Measurements from ENCODE around the gene FRMD4B. TPM values are rescaled to one million over a fixed set of nuclear protein-coding genes. Genes with fewer than 3 reads are reported as not detected.
A peak's percentile ranks its signal among the peaks of the same experiment; 100 is the strongest.
"Not testable (repeated sequence)": the region's sequence is repeated elsewhere in the genome, so short reads cannot be mapped to it uniquely, and the experiment has no call there.

FRMD4B gene
- total RNA-seq, 2 donors from 2014 or later: 27.6 to 37.4 TPM

DNA sequence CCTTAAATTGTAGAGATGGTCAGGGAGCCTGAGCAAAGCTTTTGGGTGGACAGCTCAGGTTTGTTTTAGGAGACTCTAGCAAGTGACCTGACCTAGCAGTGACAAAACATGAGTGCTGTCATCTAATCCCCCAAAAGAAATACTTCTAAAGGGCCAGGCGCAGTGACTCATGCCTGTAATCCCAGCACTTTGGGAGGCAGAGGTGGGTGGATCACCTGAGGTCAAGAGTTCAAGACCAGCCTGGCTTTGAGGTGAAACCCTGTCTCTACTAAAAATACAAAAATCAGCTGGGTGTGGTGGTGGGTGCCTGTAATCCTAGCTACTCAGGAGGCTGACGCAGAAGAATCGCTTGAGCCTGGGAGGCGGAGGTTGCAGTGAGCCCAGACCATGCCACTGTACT, 150.7 kb downstream of the FRMD4B start:
- ATAC-seq; intact Hi-C loops (cut with DNase I, micrococcal nuclease); DNase-seq: not testable (repeated sequence)

DNA sequence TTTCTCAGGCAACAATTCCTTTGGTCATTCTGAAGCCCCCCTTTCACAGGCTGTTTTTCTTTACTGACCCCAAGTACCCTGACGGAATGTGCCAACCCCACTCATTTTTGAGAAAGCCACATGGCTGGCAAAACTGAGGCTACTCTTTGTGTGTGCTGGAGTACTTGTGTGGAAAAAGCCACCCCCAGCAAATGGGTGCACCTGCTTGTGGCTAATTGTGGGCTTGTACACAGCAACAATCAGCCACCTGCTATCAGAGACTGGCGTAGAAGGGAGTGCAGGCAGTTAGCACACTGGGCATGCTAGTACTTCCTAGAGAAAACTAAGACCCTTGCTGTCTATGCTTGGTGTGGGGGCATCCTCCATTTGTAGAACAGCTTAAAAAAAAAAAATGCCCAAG, 153.4 kb downstream of the FRMD4B start:
- ATAC-seq (no peak), DNase-seq (no peak)
- intact Hi-C loops (cut with DNase I, micrococcal nuclease): no loop called here

DNA sequence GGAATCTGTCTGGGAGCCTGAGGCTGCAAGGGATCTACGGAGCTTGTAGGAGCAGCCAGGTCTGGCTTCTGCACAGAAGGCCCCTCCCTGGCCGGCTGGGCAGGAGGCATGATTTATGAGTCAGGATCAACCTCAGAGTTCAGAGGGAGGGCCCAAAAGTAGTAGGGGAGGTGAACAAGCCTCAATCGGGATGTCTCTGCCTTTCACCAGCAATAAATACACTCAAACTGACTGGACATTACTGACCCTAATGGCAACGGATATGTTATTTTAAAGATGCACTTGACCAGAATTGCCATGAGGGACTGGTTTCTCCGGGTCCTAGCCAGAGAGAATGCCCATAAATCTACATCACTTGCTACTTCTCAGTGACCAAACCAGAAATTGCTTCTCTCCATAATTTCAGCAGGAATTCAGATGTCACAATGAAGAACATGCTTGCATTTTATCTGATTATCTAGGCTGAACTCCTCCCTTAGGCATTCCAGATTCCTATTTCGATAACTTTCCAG, 153.9 kb downstream of the FRMD4B start:
- ATAC-seq (peak; percentile 87), DNase-seq (peak in 1 of 2 donors; percentile 50)
- intact Hi-C loops (cut with DNase I, micrococcal nuclease): no loop called here

DNA sequence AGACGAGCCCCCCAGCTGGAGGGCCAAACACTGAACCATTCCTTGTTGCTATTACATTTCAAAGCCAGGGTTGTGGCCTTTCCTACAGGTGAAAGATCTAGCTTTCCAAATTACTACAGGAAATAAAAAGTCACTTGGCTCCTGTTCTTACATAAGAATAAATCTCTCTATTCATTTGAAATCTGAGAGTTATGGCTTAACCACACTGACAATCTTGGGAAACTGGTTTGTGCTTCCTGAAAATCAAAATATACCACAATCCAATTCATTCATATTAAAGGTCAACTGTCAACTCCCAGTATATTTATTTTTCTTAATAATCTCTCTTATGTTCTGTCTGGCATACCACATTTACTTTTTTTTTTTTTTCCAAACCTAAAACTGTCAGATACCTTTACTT, 159.8 kb downstream of the FRMD4B start:
- ATAC-seq (peak; percentile 71), DNase-seq (no peak)
- intact Hi-C loops (cut with DNase I, micrococcal nuclease): no loop called here

DNA sequence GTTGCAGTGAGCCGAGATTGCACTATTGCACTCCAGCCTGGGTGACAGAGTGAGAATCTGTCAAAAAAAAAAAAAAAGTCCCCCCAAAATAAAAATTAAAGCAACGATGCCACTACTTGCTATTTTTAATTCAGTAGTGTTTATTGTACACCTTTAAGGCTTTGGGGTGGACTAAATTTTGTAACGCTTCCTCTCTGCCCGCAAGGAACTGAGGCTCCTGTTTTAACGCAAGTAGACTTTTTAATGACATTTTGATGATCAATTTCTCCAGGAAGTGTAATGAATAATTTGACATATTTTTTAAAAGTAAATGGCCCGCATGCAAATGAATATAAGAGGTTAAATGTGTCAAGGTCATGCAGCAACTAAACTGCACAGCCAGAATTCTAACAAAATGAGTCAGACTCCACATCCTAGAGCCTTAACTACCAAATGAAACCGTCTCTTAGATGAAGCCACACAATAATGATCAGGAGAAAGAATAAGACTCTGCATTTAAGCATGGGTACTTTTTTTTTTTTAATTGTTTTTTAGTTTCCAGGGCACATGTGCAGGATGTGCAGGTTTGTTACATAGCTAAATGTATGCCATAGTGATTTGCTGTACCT, 166.7 kb downstream of the FRMD4B start:
- intact Hi-C loops (cut with DNase I, micrococcal nuclease): no loop called here
- ATAC-seq (no peak), DNase-seq (no peak)

DNA sequence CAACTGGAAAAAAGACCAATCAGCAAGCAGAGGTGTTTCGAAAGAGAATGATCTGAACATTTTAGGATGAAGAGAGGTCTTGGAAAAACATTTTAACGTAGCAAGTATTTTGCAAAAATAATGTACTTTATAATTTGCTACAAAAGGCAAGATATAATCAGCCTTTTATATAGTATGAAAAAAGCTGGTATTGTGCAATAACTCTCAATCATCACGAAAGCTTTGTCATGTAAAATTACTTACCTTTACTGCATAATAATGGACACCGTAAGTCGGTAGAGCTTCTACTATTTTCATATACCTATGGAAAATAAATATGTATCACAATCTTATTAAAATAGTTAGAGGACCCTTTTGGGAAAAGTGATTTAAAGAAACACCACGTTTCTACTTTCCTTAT, 167.8 kb downstream of the FRMD4B start:
- no peak for ATAC-seq
- intact Hi-C loops (cut with DNase I, micrococcal nuclease): no loop called here
- DNase-seq: no peak

DNA sequence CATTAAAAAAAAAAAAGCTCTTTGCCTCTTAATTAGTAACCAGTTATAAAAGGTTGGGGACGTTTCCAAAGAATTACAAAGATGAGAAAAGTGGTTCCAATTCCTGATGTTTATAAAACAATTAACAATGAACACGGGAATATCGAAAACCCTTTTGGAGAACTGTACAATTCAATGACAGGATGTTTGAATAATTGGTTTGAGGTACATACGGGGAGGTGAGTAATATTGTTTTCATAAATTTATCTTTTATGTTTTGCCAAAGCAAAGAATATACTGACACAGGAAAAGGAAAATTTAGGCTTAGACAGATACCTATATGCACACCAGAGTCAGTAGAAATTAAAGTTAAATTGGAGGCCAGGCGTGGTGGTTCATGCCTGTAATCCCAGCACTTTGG, 168.9 kb downstream of the FRMD4B start:
- DNase-seq (no peak), ATAC-seq (no peak)
- intact Hi-C loops (cut with DNase I, micrococcal nuclease): no loop called here

DNA sequence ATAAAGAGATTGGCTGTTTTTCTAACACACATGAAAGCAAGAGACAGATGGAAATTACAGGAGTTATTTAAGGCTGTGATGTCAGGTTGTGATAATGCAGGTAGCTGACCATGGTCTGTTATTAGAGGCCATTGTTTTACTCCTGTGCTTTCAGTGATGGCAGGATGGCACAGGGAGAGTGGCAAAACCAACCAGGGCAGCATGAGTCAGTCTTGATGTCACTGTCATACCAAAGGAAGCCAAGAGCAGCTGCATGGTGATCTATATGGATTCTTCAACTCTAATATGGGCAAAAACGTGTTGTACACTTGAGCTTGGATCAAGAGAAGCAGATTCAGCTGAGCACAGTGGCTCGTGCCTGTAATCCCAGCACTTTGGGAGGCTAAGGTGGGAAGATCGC, 171.6 kb downstream of the FRMD4B start:
- ATAC-seq (no peak), DNase-seq (no peak)
- intact Hi-C loops (cut with DNase I, micrococcal nuclease): no loop called here

DNA sequence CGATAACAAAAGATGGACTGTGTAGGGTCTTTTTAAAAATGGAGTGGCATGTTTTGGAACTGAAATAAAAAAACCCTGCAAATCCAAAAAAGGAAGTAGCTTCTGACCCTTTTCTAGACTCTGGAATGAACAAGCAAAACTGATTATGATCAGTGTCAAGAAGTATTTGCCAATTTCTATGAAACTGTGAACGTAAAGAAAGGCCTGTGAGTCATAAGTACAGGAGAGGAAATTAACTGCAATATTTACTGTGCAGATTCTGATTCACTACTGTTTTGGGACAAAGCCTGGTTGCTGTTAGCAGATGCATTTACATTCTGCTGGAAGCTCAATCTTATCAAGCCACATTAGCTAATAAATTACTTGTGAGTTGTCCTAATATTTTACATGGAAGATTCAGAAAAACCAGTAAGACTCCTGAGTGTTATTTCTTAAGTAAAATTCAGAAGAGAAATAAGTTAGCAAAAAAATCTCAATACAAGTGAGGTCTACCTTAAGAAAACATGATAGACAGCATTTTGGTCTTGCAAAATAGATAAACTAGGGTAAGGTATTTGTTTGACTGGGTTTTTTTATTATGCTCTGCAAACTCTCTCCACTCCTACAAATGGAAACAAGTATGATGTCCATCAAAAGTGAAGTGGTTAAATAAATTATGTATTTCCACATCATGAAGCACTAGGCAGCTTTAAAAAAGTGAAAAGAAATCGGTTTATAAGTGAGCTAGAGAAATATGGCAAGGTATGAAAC, 173.3 kb downstream of the FRMD4B start:
- intact Hi-C loops (cut with DNase I, micrococcal nuclease): no loop called here
- no peak for ATAC-seq
- DNase-seq: no peak

DNA sequence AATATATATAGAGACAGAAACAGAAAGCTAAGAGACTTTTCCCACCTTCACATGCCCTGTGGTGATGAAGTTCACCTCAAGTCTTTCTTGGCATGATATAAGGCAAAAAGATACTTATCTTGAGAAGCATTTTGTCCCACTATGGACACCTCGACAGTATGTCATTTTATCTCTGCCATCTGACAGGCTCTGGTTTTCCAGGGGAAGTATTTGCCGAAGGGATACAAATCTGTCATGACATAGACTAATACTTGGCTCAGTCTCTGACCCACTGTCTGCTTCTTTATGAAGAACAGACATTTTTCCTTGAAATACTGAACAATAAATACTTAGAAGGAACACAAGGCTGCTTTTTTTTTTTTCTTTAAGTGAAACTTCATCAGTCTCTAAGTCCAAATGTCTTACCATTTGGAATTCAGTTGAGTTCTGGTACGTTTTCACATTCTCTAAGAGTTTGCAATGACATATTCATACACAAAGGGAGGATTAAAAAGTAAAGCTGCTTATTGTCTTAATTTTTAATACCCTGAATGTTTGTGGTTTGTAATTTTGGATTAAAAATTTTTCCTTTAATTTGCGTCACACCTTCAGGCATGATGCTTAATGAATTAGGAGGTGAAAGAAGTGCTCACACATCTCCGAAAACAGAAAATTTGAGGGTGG, 175.7 kb downstream of the FRMD4B start:
- intact Hi-C loops (cut with DNase I, micrococcal nuclease): no loop called here
- DNase-seq (no peak), ATAC-seq (no peak)

DNA sequence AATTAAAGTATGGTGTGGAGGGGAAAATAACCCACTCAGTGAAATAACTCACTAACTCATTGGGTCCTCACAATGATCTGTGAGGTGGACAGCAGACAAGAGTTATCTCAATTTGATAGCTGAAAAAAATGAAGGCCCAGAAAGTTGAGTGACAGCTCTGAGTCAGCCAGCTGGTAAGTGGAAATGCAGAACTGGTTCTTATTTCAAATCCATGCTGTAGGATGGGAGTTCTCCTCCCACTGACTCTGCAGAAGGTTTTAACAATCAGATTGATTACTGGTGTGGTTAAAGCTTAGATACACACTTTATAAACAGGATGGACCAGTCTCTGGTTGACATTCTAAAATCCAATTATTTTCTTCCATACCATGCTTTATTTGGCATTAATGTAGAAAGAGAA, 176.5 kb downstream of the FRMD4B start:
- ATAC-seq: no peak
- no peak for DNase-seq

DNA sequence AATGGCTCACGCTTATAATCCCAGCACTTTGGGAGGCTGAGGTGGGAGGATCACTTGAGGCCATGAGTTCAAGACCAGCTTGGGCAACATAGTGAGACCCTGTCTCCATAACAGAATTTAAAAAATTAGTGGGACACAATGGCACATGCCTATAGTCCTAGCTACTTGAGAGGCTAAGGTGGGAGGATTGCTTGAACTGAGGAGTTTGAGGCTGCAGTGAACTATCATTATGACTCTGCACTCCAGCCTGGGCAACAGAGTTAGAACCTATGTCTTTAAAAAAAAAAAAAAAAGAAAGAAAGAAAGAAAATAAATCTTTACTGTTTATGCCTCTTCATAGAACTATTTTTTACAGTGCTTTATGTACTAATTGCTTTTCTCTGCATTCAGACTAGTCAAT, 178.9 kb downstream of the FRMD4B start:
- no peak for ATAC-seq
- intact Hi-C loops (cut with DNase I, micrococcal nuclease): no loop called here
- no peak for DNase-seq

More for the DNA sequence above, 176.5 kb downstream of the FRMD4B start:
- intact Hi-C loops (cut with DNase I, micrococcal nuclease): no loop called here

DNA sequence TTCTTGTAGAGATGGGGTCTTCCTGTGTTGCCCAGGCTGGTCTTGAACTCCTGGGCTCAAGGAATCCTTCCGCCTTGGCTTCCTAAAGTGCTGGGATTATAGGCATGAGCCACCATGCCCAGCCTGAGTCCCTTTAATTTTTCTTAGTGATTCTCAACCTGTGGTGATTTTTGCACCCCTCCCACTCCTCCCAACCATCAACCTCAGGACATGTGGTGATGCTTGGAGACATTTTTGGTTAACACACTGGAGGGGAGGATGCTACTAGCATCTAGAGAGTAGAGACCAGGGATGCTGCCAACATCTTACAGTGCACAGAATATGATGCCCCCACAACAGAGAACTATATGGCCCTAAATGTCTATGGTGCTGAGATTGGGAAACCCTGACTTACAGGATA, 180.5 kb downstream of the FRMD4B start:
- intact Hi-C loops (cut with DNase I, micrococcal nuclease): no loop called here

DNA sequence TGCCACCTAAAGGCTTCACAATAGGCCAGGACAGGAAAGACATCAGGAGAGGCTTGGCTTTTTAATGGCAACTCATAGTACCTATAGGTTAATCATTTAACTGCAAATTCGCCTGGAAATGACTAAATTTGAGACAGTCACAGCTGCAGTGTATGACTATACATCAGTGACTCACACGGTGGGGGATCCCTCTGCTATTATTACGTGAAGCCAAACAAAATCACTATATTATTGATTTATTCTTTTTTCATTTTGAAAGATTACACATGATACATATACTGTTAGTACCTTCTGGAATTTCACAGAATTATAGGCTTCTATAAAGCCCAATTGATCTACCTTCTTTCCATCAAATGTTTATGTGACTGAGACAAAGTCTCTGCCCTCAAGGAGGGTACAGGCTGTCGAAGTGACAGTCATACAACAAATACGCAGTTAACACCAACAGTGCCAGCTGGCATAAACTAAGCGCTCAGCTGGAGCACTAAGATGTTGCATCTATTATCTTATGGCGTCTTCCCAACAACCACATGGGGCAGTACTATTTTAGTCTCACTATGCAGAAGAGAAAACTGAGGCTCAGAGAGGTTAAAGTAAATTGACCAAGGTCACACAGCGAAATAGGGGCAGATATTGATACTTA, 181.5 kb downstream of the FRMD4B start:
- intact Hi-C loops (cut with DNase I, micrococcal nuclease): no loop called here
- DNase-seq (no peak), ATAC-seq (peak; percentile 19)

More for the DNA sequence above, 180.5 kb downstream of the FRMD4B start:
- no peak for ATAC-seq
- DNase-seq: no peak

DNA sequence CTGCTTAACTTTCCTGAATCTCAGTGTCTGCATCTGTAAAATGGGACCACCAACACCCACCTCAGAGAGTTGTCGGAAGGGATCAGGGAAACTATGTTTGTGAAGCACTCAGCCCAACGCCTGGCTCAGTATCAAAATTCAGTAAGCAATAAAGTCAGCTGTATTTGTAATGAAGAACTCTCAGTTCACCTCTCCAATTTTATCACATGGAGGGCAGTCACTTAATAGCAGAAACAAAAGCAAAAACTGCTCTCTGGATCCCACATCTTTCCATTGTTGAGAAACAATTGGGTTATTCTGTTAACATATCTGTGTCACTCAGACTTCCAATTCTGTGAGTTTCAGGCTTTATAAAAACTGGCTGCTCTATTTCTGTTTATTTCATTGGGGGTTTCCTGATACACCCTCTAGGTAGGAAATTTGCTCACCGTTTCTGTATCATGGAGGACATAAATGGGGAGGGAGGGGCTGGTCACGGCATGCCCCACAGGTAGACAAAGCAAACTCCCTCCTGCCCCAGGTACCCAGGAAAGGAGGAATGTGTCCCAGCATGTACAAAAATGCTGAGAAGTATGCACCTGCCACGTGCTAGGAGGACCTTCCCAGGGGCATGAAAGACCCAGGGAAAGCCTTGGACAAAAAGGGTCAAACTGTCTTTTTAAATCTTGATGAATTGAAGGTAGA, 182.1 kb downstream of the FRMD4B start:
- intact Hi-C loops (cut with DNase I, micrococcal nuclease): no loop called here
- no peak for DNase-seq
- no peak for ATAC-seq

DNA sequence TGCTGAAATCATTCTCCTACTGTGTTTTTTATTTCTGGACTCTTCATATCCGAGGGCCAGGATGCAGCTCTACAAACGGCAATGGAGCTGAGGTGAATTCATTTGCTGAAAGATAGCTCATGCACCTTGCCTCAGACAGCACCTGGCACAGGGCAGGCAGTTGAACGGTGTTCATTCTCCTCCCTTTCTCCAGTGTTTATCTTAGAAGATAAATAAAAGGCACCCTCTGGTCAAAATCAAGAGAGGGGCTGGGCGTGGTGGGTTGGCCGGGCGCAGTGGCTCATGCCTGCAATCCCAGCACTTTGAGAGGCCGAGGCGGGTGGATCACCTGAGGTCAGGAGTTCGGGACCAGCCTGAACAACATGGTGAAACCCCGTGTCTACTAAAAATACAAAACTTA, 184.2 kb downstream of the FRMD4B start:
- ATAC-seq (peak; percentile 59), DNase-seq (peak; percentile 60 to 77)
- intact Hi-C loops (cut with DNase I, micrococcal nuclease): no loop called here

DNA sequence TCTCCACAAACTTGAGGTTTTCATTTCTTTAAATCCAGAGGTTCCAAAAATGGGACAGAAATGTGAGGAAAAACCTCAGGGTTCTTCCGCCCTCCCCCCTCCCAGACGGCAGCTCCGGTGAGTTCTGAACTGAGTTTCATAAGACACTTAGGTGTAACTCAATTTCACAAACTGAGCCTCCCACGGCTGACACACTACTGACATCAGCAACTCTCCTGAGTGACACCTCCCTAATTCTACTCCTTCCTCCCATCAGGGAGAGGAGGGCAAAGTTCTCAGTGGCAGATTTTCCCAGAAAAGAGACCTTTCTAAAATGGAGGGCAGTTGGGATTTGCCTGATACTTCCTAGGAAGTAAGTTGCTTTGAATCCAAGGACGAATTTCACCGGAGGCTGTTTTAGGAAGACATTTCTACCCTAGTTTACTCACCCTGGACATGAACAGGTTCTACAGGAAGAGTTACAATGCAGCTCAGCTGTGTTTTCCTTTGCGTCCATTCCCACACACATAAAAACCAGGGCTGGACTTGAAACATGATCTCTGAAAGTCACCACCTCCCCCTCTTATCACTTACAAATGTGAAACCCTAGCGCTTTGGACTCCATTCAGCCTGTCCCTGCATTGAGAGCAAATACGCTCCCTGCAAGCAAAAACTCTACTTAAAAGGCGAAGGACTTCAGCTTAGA, 185.4 kb downstream of the FRMD4B start:
- DNase-seq (peak; percentile 73 to 78), ATAC-seq (peak; percentile 80)
- intact Hi-C loops (cut with DNase I, micrococcal nuclease): no loop called here

DNA sequence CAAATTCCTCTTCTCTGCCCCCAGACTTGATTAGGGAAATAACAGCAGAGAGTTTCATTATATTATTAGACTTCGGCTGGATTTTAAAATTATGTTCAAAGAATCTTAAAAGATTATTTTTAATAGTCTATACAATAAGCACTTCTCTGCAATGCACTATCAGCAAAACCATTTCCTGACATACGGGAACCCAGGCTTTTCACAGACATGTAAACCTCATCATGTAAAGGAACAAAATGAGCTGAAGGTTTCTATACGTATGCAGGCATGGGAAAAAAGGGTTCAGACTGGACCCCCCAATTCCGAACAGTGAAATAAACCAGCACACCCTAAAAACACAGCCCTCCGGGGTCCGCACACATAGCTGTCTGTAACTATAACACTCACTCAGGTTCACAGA, 185.9 kb downstream of the FRMD4B start:
- no peak for DNase-seq
- intact Hi-C loops (cut with DNase I, micrococcal nuclease): no loop called here
- peak; percentile 18 for ATAC-seq

All from left colon (tissue), 2 donors.